Measurements from ENCODE around the gene F13A1.

Gene F13A1

DNA sequence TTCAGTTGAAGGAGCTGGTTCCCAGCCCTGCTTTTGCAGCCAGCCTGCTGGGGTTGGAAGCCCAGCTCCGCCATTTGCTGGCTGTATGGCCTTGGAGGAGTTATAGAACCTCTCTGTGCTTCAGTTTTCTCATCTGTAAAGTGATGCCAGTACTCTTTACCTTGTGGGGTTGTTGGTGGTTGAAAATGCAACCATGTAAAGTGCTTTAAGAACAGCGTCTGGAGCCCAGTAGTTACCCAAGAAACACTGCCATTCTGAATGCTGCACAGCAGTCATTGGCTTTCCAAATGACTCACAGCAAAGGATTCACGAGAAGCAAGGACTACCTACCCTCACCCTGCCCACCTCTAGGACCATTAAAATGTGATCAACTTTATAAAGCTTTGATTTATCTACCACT is 154.4 kb downstream of the F13A1 start:
- DNase-seq, result no peak
- in situ Hi-C loops (cut with HindIII; ENCODE audit: low pct_ligation_motif_present, low pct_unique_long_range_greater_than_20kb, low sequenced_read_pairs), result no loop called here

DNA sequence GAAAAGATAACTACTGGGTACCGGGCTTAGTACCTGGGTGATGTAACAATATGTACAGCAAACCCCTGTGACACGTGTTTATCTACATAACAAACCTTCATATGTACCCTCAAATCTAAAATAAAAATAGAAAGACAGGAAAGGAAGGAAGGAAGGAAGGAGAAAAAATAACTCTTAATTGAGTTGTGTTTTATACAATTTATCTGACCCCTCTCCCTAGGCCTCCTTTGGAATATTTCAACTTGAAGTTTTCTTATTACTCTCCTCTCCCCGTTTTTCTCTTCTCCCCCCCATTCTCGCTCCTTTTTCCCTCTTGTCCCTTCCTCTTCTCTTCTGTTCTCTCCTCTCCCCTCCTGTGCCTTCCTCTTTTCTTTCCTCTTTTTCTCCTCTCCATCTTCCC is 156.1 kb downstream of the F13A1 start:
- in situ Hi-C loops (cut with HindIII; ENCODE audit: low pct_ligation_motif_present, low pct_unique_long_range_greater_than_20kb, low sequenced_read_pairs), result no loop called here
- no peak for DNase-seq

DNA sequence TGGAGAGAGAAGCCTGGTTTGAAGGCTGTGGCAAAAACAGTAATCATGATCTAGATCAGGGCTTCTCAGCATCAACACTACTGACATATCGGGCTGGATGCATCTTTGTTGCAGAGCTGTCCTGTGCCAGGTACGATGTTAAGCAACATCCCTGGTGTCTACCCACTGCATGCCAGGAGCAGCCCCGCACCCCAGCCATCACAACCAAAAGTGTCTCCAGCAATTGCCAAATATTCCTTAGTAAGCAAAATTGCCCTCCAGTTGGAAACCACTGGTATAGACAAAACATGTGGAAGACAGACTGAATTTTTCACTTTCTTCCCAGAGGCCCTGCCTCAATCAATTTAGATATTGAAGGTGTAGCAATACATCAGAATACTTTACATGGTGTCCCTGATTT is 166.1 kb downstream of the F13A1 start:
- DNase-seq, result no peak
- in situ Hi-C loops (cut with HindIII; ENCODE audit: low pct_ligation_motif_present, low pct_unique_long_range_greater_than_20kb, low sequenced_read_pairs), result no loop called here

DNA sequence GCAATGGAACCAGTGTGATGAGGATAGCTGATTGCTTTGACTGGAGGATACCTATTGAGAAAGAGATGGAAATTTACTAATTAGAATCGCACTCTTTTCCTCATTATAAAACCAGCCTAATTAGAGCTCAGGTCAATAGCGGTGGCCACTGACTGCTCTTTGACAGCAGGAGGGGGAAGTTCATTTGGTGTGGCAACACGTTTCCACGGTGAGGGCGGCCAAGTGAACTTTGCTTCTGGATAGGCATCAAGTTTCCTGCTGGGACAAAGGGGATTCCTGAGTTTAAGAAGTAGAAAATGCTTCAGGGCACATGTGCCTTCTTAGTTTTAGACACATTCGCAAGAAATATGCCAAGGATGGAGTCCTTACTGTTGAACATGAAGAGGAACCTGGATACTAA is 168.4 kb downstream of the F13A1 start:
- DNase-seq, result no peak
- in situ Hi-C loops (cut with HindIII; ENCODE audit: low pct_ligation_motif_present, low pct_unique_long_range_greater_than_20kb, low sequenced_read_pairs), result no loop called here

DNA sequence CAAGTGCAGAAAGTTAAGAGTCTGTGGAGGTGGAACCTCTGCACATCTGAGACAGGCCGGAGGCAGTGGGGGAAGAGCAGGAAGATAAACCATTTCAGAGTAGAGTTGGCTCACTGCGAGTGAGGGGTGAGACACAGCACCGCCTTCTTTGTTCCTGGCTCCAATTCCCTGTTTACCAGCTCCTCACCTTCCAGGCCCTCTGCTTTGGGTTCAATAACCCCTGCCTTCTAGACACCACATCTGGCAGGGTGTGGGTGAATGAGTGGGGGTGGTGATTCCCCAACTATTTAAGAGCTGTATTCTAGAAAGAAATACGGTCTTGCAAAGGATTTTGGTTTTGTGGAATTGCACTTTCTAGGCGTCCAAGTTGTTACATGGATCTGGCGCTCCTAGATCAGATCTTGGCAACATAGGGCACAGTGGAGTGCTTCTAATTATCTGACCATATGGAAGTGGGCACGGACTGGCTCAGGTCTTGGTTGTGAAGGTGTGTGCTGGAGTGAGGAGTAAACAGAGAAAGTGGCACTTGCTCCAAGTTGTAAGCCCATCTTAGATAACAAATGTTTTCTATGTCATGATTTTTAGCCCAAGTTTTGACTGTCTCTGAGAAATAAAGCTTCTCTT is 172.2 kb downstream of the F13A1 start:
- in situ Hi-C loops (cut with HindIII; ENCODE audit: low pct_ligation_motif_present, low pct_unique_long_range_greater_than_20kb, low sequenced_read_pairs), result no loop called here
- no peak for DNase-seq

DNA sequence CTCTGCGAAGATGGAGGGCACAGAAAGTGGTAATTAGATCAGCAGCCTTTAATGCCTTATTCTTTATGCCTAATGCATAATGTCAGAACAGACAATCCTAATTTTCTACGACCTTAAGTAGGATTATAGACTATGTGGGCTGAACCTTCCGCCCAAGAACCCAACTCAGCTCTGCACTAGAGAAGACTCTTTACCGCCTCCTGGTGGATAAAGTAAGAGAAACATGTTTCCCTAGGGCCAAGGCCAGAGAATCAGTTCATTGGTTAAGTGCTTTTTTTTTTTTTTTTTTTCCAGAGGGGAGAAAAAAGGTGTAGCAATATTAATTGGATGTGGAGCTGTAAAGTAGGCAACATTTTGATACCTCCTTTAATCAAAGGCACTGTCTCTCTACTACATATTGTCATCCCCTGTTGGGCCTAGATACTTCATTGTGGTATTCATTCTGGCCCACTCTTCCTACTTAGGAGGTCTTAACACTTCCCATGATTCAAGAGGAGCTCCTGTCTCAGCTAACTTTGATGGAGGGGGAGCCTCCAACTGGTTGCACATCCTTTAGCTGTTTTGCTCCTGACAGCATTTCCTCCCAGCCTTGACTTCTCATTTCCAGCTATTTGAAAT is 188.9 kb downstream of the F13A1 start:
- DNase-seq, result peak; percentile 54
- in situ Hi-C loops (cut with HindIII; ENCODE audit: low pct_ligation_motif_present, low pct_unique_long_range_greater_than_20kb, low sequenced_read_pairs), result no loop called here

DNA sequence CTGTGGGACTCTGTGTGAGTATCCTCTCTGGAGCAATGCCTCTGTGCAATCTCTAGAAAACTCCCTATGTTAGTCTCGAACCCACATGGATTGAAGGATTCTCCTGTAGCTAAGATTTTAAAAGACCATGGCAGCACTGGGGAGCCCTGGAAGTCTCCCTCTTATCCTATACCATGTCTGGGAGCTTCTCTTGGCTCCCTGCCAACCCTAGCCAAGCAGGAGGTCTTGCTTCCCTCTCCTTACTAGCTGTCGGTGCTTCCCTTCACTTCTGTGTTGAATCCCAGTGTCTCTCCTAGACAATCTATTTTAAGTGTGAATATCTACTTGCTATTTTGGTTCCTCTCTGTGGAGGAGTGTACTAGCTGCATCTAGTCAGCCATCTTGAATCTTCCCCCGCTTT is 195.0 kb downstream of the F13A1 start:
- in situ Hi-C loops (cut with HindIII; ENCODE audit: low pct_ligation_motif_present, low pct_unique_long_range_greater_than_20kb, low sequenced_read_pairs), result no loop called here
- no peak for DNase-seq

DNA sequence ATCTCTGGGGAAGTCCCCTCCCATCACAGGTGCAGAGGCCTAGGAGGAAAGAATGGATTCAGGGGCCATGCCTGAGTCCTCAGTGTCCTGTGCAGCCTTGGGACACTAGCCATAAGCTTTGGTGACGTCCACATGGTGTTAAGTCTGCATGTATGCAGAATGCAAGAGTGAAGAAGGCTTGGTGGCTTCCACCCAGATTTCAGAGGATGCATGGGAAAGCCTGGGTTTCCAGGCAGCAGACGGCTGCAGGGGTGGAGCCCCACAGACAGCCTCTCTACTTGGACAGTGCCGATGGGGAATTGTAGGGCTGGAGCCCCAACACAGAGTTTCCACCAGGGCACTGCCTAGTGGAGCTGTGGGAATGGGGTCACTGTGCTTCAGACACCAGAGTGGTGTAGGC is 196.7 kb downstream of the F13A1 start:
- no peak for DNase-seq
- in situ Hi-C loops (cut with HindIII; ENCODE audit: low pct_ligation_motif_present, low pct_unique_long_range_greater_than_20kb, low sequenced_read_pairs), result no loop called here

DNA sequence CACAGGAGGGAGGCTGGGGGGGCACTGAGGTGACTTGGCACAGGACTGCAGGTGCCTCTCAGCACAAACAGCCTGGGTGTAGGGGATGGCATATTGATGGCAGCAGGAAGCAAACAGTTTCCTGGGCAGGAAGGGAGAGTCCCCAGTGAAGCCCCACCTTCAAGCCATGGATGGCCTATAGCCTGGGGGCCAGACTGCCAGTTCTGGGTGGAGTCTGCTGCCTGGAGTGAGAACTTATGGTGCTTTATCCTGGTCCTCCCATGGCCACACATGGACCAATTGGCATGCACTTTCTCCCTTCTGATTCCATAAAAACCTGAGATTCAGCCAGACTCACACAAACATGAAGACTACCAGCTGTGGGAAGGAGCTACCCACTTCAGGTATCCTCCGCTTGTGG is 198.5 kb downstream of the F13A1 start:
- in situ Hi-C loops (cut with HindIII; ENCODE audit: low pct_ligation_motif_present, low pct_unique_long_range_greater_than_20kb, low sequenced_read_pairs), result no loop called here
- DNase-seq, result no peak

DNA sequence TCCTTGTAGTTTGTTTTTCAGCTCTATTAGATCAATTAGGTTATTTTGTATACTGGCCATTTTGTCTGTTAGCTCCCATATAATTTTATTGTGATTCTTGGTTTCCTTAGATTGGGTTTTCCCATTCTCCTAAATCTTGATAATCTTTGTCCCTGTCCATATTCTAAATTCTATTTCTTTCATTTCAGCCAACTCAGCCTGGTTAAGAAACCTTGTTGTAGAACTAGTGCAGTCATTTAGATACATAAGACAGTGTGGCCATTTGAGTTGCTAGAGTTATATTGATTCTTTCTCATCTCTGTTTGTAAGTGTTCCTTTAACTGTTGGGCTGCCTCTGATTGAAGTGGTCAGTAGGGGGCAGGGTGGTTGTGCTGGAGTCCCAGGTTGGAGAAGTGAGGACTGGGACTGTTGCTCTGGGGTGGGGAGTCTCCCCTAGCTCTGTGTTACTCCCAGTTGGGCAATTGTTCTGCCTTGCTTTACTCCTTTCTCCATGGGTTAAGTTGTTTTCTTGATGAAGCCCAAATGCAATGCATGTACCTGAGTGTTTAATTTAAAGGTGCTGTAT is 214.9 kb downstream of the F13A1 start:
- peak; percentile 3 for DNase-seq
- in situ Hi-C loops (cut with HindIII; ENCODE audit: low pct_ligation_motif_present, low pct_unique_long_range_greater_than_20kb, low sequenced_read_pairs), result no loop called here

All from ACHN (cell line).